Calu3 (cell line): Measurements from ENCODE around the gene DMD. TPM values are rescaled to one million over a fixed set of nuclear protein-coding genes. Genes with fewer than 3 reads are reported as not detected.
A peak's percentile ranks its signal among the peaks of the same experiment; 100 is the strongest.

ENCODE experiments used
- BruUV-seq: library from RNA; stranded (reverse); fragments of 400-500 nt; replicated peaks from 2 replicates; lab custom pipeline; 2021; lab: Mats Ljungman, UMichigan
- CTCF ChIA-PET: fragments of 300-600 bp; sonication (Branson Sonifier 250); formaldehyde crosslinking; loops from one replicate; lab custom pipeline; 2022; ENCODE audit warnings: antibody characterized with exemption; lab: Charles Lee
- DNase-seq: peaks from one replicate; pipeline ENCODE4 v3.0.0; 2022
- H3K27ac Mint-ChIP-seq: one replicate; pipeline ENCODE4 v1.8.0; 2022; ENCODE audit warnings: mixed read lengths; ENCODE audit not compliant: unreplicated experiment
- H3K27me3 Mint-ChIP-seq: one replicate; pipeline ENCODE4 v1.8.0; 2022; ENCODE audit warnings: mixed read lengths; ENCODE audit not compliant: unreplicated experiment
- H3K36me3 Mint-ChIP-seq: one replicate; pipeline ENCODE4 v1.8.0; 2022; ENCODE audit warnings: mild to moderate bottlenecking, moderate library complexity, mixed read lengths; ENCODE audit not compliant: insufficient read depth, unreplicated experiment
- H3K4me1 Mint-ChIP-seq: one replicate; pipeline ENCODE4 v1.8.0; 2022; ENCODE audit warnings: mild to moderate bottlenecking, low read depth, mixed read lengths; ENCODE audit not compliant: unreplicated experiment
- H3K4me3 Mint-ChIP-seq: one replicate; pipeline ENCODE4 v1.8.0; 2022; ENCODE audit warnings: mild to moderate bottlenecking, low read depth, moderate library complexity, mixed read lengths; ENCODE audit not compliant: unreplicated experiment
- H3K9me3 Mint-ChIP-seq: one replicate; pipeline ENCODE4 v1.8.0; 2022; ENCODE audit warnings: low read depth, mixed read lengths; ENCODE audit not compliant: unreplicated experiment
- intact Hi-C: fragments of 100-400 bp; cut with micrococcal nuclease; formaldehyde crosslinking; loops from one replicate; pipeline ENCODE4 v1.10.0; 2022; ENCODE audit not compliant: unreplicated experiment
- total RNA-seq: library from RNA; stranded (reverse); gene quantifications from 2 replicates; pipeline ENCODE4 v1.2.3, GENCODE V29; 2022
- TF ChIP-seq, protein P1 (sequence below): fragments of 200-600 bp; IDR thresholded peaks from one replicate; pipeline ENCODE4 v1.8.0; 2022; ENCODE audit warnings: antibody characterized with exemption; ENCODE audit not compliant: unreplicated experiment

Gene DMD
- total RNA-seq, 1 experiment from 2014 or later, result 11.6 TPM

DNA sequence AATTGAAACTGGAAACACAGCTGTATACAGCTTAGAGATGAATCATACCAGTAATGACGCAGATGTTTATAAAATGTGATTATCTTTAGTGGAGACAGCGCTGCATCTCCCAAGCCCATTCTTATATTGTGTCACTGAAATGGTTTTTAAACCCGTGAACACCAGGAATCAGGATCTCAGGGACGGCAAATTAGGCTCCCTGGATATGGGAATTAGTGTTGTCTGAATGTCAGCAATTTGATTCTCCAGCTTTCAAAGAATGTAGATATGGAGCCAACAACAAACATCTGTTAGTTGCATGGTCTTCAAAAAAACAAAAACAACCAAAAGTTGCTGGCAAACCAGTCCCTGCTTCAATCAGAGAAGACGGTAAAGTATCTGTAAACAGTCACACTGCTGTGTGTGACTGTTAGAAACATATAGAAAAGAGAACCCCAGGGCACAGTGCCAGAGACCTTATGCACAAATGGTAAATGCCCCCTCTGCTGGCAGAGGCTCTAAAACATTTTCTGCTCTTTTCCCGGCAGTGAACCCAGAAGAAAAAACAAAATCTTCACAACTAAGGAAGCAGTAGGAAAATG, 1787.7 kb downstream of the DMD start:
- BruUV-seq, result no TSS peak
- CTCF ChIA-PET, result interaction anchor here (0.9 to 1.3 kb wide), 2 partner anchors 144 to 385 kb away, joined by 3 to 5 read pairs; no protein-coding TSS in a partner anchor
- Mint-ChIP-seq H3K4me1 (no peaks in the 10 kb centered on the region), H3K9me3 (no peaks in the 10 kb centered on the region), H3K27ac (no peak overlapping the region), H3K4me3 (no peak overlapping the region), H3K27me3 (no peaks in the 10 kb centered on the region), H3K36me3 (no peaks in the 10 kb centered on the region)
- intact Hi-C loops, result loop anchor here (2.0 to 5.0 kb wide), 2 partner anchors 146 to 209 kb away; no protein-coding TSS in a partner anchor
- peak; percentile 60 for DNase-seq
- TF ChIP-seq, protein P1, sequence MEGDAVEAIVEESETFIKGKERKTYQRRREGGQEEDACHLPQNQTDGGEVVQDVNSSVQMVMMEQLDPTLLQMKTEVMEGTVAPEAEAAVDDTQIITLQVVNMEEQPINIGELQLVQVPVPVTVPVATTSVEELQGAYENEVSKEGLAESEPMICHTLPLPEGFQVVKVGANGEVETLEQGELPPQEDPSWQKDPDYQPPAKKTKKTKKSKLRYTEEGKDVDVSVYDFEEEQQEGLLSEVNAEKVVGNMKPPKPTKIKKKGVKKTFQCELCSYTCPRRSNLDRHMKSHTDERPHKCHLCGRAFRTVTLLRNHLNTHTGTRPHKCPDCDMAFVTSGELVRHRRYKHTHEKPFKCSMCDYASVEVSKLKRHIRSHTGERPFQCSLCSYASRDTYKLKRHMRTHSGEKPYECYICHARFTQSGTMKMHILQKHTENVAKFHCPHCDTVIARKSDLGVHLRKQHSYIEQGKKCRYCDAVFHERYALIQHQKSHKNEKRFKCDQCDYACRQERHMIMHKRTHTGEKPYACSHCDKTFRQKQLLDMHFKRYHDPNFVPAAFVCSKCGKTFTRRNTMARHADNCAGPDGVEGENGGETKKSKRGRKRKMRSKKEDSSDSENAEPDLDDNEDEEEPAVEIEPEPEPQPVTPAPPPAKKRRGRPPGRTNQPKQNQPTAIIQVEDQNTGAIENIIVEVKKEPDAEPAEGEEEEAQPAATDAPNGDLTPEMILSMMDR, result peak; percentile 29

DNA sequence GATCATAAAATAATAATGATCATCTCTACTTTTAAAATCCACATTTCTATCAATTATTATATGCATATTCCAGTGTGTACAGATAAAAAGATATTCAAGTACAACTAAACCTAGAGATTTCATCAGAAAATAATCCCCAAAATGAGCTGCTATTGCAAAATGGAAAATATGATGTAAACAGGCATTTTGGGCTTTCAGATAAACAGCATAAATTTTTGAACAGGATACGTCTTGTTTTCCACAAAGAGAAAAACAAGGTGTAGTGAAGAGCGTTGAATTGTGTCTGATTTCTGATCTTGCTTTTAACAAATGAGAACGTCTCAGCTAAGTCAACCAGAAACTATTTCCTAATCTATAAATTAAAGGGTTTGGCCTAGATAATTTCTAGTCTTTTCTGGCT, 1789.9 kb downstream of the DMD start:
- CTCF ChIA-PET, result no interaction called here
- H3K27me3 Mint-ChIP-seq, result no peaks in the 10 kb centered on the region
- H3K27ac Mint-ChIP-seq, result no peak overlapping the region
- TF ChIP-seq, protein P1, result no peak
- no peaks in the 10 kb centered on the region for H3K9me3 Mint-ChIP-seq
- DNase-seq, result no peak
- intact Hi-C loops, result loop anchor here (5.0 kb wide), 1 partner anchor 144 kb away; no protein-coding TSS in a partner anchor
- H3K4me3 Mint-ChIP-seq, result no peak overlapping the region
- no TSS peak for BruUV-seq
- no peaks in the 10 kb centered on the region for H3K4me1 Mint-ChIP-seq
- no peaks in the 10 kb centered on the region for H3K36me3 Mint-ChIP-seq

DNA sequence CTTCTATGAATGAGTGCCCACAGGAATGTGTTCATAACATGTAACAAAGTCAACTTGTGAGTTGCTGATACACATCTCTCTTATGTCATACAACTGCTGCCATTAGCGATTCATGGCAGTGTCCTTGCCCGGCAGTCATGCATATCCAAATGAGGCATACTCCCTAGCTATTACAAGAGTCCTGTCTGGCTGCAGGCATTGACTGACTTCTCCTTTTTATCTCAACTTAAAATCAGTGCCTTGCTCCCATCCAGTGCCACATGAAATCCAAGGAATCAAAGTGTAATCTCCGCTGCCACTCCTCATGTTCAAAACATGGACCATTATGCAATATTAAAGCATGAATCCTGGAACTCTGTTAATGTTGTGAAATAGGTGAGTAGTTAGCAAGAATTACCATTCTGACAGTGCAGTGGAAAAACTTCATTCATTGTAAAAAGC, 1790.6 kb downstream of the DMD start:
- Mint-ChIP-seq H3K36me3 (no peaks in the 10 kb centered on the region), H3K27me3 (no peaks in the 10 kb centered on the region), H3K9me3 (no peaks in the 10 kb centered on the region), H3K4me3 (no peak overlapping the region), H3K4me1 (no peaks in the 10 kb centered on the region), H3K27ac (no peak overlapping the region)
- intact Hi-C loops, result loop anchor here (5.0 kb wide), 1 partner anchor 143 kb away; no protein-coding TSS in a partner anchor
- TF ChIP-seq, protein P1, result no peak
- DNase-seq, result no peak
- no TSS peak for BruUV-seq
- CTCF ChIA-PET, result no interaction called here

DNA sequence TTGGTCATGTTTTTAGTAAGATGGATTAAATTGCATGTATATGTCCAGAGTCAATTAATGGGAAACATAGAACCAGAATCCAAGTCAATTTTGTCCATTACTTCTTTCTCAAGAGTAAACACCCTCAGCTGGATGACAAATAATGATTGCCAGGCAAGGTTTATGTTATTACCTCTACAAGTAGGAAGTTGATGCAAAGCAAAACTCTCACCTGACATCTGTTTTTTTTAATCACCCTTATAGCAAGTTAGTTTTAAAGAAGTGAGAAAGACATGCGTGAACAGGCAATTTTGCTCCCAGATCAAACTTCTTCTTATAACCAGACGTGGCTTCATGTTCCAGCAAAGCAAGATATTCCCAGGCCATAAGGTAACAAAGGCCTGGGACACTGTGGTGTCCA, 1791.0 kb downstream of the DMD start:
- no TSS peak for BruUV-seq
- H3K4me3 Mint-ChIP-seq, result no peak overlapping the region
- no peaks in the 10 kb centered on the region for H3K36me3 Mint-ChIP-seq
- no peaks in the 10 kb centered on the region for H3K9me3 Mint-ChIP-seq
- no peaks in the 10 kb centered on the region for H3K27me3 Mint-ChIP-seq
- no peak overlapping the region for H3K27ac Mint-ChIP-seq
- intact Hi-C loops, result loop anchor here (5.0 kb wide), 1 partner anchor 143 kb away; no protein-coding TSS in a partner anchor
- no peak for DNase-seq
- TF ChIP-seq, protein P1, result no peak
- CTCF ChIA-PET, result no interaction called here
- H3K4me1 Mint-ChIP-seq, result peaks cover 3% of the 10 kb centered on the region
